Effector CD8-positive, alpha-beta T cell (primary cell): ENCODE results near the gene HAO1.
"Not testable (repeated sequence)": the region's sequence is repeated elsewhere in the genome, so short reads cannot be mapped to it uniquely, and the experiment has no call there.

Experiments used
- DNase-seq: peaks from one replicate; lab custom pipeline; 2025; lab: John Stamatoyannopoulos, UW

Gene HAO1

GRCh38 chr20:7855545-7855944, 84.7 kb downstream of the HAO1 start:
- no peak for DNase-seq

- DNase-seq = no peak
These were observed 86.8 kb downstream of the HAO1 start for GRCh38 chr20:7853493-7853892.

GRCh38 chr20:7850775-7851490, 89.3 kb downstream of the HAO1 start:
- no peak for DNase-seq

- DNase-seq = no peak
These were observed 90.6 kb downstream of the HAO1 start for GRCh38 chr20:7849675-7850074.

GRCh38 chr20:7848351-7848750, 91.9 kb downstream of the HAO1 start:
- DNase-seq = no peak

- no peak for DNase-seq
These were observed 96.6 kb downstream of the HAO1 start for GRCh38 chr20:7843613-7844012.

- DNase-seq = no peak
These were observed 98.3 kb downstream of the HAO1 start for GRCh38 chr20:7841971-7842310.

- no peak for DNase-seq
These were observed 98.8 kb downstream of the HAO1 start for GRCh38 chr20:7841291-7841970.

GRCh38 chr20:7836076-7836475, 104.2 kb downstream of the HAO1 start:
- DNase-seq = no peak

GRCh38 chr20:7834441-7834840, 105.8 kb downstream of the HAO1 start:
- DNase-seq = not testable (repeated sequence)
